Naive thymus-derived CD8-positive, alpha-beta T cell (primary cell): Measurements from ENCODE around the gene JAZF1. TPM values are rescaled to one million over a fixed set of nuclear protein-coding genes. Genes with fewer than 3 reads are reported as not detected.

ENCODE experiments used
- ATAC-seq, 2 donors: fragments of 150-1000 bp; cut with Tn5 transposase in 1 of 2; sonication (Bioruptor Pico), chemical (Tn5 transposase) in 1 of 2; 1 replicate in 1 of 2; 2 replicates in 1 of 2; pipeline ENCODE4 v1.10.0; 2021; ENCODE audit warnings: mild to moderate bottlenecking in 2 of 2, moderate library complexity in 2 of 2
- POLR2A ChIA-PET: fragments of 350-600 bp; sonication (Branson Sonifier 250); formaldehyde crosslinking; loops from one replicate; lab custom pipeline; 2021; ENCODE audit warnings: antibody characterized with exemption; lab: Charles Lee
- DNase-seq, 10 donors: peaks; one replicate each; pipeline versions ENCODE4 v3.0.0 to v3.0.0-alpha.2; 2020 to 2022
- H3K27ac Mint-ChIP-seq, 10 donors: one replicate each; pipeline ENCODE4 v1.8.0; 2020 to 2022; ENCODE audit warnings: mild to moderate bottlenecking in 10 of 10, mixed read lengths in 10 of 10, moderate library complexity in 4 of 10, inconsistent platforms in 1 of 10
- H3K27me3 Mint-ChIP-seq, 5 donors: one replicate each; pipeline ENCODE4 v1.8.0; 2021 to 2022; ENCODE audit warnings: mixed read lengths in 5 of 5
- H3K36me3 Mint-ChIP-seq, 3 donors: one replicate each; pipeline ENCODE4 v1.8.0; 2020 to 2022; ENCODE audit warnings: mixed read lengths in 3 of 3, mild to moderate bottlenecking in 2 of 3, inconsistent platforms in 1 of 3
- H3K4me1 Mint-ChIP-seq, 4 donors: one replicate each; pipeline ENCODE4 v1.8.0; 2021 to 2022; ENCODE audit warnings: mixed read lengths in 4 of 4
- H3K4me3 Mint-ChIP-seq, 10 donors: one replicate each; pipeline ENCODE4 v1.8.0; 2020 to 2022; ENCODE audit warnings: mild to moderate bottlenecking in 10 of 10, mixed read lengths in 10 of 10, moderate library complexity in 6 of 10, inconsistent platforms in 1 of 10
- H3K9me3 Mint-ChIP-seq, 9 donors: one replicate each; pipeline ENCODE4 v1.8.0; 2020 to 2022; ENCODE audit warnings: mixed read lengths in 9 of 9, mild to moderate bottlenecking in 3 of 9, inconsistent platforms in 1 of 9, moderate library complexity in 1 of 9
- polyA plus RNA-seq, 3 donors: library from polyadenylated mRNA; unstranded; fragments of 300-500 nt; fragmentation: Illumina TruSeq; gene quantifications; one replicate each; pipeline ENCODE4 v1.2.3, GENCODE V29; 2021
- total RNA-seq, 8 experiments: library from RNA in 2 of 8; stranded (reverse) in 2 of 8; gene quantifications; one replicate each; pipeline ENCODE4 v1.2.3 and lab custom pipeline; 2021 to 2026

JAZF1 gene
- total and polyA plus RNA-seq, 5 experiments from 2014 or later, result 1.4 to 8.6 (median 3.6) TPM

DNA sequence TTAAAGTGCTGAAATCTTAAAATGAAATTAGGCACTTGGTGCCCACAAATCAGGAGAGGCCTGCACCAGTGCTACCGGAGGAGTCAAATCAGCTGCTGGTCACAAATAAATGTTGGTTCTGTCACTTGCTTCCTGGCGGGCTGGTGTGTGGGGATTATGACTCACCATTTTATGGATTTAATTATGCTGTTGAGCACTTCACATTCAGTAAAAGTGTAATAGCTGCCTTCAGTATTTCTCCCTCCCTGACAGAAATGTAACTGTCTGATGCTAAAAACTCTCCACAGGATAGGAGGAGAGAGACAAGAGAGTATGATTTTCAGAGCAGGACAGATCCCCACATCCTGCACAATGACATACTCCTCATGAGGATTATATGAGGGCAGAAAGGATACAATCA, 186.0 kb downstream of the JAZF1 start:
- no peaks in the 10 kb centered on the region for H3K27me3 Mint-ChIP-seq
- no peak overlapping the region for H3K27ac Mint-ChIP-seq
- DNase-seq (no peak), ATAC-seq (no peak)
- POLR2A ChIA-PET, result no interaction called here
- H3K4me1 Mint-ChIP-seq, result peaks cover 0 to 33% (median 4%) of the 10 kb centered on the region in 4 donors
- peaks cover 0 to 11% (median 0%) of the 10 kb centered on the region in 3 donors for H3K36me3 Mint-ChIP-seq
- peaks cover 0 to under 1% (median 0%) of the 10 kb centered on the region in 9 donors for H3K9me3 Mint-ChIP-seq
- no peak overlapping the region for H3K4me3 Mint-ChIP-seq

DNA sequence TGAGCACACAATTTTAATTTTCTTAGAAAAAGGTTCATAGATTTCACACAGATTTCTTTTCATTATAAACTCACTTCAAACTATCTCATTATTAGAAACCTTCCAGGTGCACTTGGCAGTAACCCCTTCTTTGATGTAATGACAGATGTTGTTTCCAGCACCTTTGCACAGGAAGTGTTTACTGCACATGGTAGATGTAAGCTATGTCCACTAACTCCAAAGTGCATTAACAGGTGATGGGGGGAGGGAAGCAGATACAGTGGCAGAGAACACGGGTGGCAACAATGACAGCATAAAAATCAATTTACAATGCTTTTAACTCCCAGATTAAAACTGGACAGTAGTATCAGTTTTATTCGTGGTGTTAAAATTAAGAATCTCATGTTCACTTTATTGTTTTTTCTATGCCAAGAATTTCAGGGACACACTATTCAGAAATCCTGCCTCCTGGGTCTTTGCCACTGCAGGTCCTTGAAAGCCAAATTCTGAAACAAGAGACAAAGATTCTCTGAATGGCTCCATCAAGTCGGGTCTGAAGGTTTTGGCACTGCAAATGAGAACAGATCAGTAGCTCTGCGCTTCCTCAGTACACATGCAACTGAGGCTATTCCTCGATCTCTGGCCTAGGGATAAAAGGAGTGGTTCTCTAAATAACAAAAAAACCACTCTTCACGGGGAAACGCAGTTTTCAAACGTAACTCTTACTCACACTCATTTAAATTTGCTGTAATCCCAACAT, 187.7 kb downstream of the JAZF1 start:
- no peak for DNase-seq
- no peak for ATAC-seq
- peaks cover 0 to 23% (median 4%) of the 10 kb centered on the region in 4 donors for H3K4me1 Mint-ChIP-seq
- no peaks in the 10 kb centered on the region for H3K27me3 Mint-ChIP-seq
- peaks cover 0 to 17% (median 5%) of the 10 kb centered on the region in 3 donors for H3K36me3 Mint-ChIP-seq
- no peak overlapping the region for H3K27ac Mint-ChIP-seq
- peaks cover 0 to 14% (median 5%) of the 10 kb centered on the region in 9 donors for H3K9me3 Mint-ChIP-seq
- H3K4me3 Mint-ChIP-seq, result no peak overlapping the region
- POLR2A ChIA-PET, result no interaction called here

DNA sequence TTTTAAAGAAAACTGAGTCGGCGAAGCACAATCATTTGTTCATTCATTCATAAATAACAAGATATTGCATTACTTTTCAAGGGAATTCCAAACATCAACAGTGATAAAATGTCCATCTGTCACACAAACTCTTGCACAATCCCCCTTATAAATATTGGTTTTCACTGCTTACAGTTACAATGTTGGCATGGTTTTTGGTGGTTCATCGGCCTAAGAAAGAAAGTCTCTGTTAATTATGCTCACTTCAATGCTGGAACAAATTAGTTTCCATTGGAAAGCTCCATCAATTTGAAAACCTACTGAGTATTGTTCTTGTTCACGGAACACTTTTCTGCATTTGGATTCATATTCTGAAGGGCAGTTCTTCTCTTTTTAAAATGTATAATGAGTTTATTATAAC, 188.5 kb downstream of the JAZF1 start:
- ATAC-seq (no peak), DNase-seq (no peak)
- H3K36me3 Mint-ChIP-seq, result peaks cover 0 to 16% (median 5%) of the 10 kb centered on the region in 3 donors
- H3K27me3 Mint-ChIP-seq, result no peaks in the 10 kb centered on the region
- peaks cover 0 to 20% (median 3%) of the 10 kb centered on the region in 4 donors for H3K4me1 Mint-ChIP-seq
- no peak overlapping the region for H3K4me3 Mint-ChIP-seq
- H3K9me3 Mint-ChIP-seq, result peaks cover 0 to 19% (median 6%) of the 10 kb centered on the region in 9 donors
- POLR2A ChIA-PET, result no interaction called here
- H3K27ac Mint-ChIP-seq, result no peak overlapping the region

DNA sequence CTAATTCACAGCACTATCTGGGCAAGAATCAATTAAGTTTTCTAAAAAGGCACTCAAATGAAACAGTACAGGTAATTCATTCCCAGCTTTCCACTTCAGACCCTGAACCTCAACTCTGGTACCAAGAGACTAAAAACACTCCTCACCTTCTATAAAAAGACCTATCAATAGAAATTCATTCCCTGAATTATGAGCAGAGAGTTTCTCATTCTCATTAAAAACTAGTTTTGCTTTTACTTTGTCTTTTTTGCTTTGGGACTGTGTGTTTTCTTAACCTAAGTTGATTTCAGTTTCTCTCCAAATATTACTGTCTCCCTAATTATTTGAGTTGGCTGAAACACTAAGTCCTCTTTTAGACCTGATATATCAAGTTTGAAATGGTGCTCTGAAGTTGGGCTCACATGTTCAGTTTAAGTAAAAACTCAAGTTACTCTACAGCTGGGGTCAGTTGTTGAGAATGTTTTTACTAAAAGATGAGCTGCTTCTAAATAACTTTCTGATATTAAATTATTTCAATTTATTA, 189.5 kb downstream of the JAZF1 start:
- Mint-ChIP-seq H3K27me3 (no peaks in the 10 kb centered on the region), H3K27ac (peak overlapping the region in 2 of 10 donors; percentile 21 to 25)
- no peak for DNase-seq

DNA sequence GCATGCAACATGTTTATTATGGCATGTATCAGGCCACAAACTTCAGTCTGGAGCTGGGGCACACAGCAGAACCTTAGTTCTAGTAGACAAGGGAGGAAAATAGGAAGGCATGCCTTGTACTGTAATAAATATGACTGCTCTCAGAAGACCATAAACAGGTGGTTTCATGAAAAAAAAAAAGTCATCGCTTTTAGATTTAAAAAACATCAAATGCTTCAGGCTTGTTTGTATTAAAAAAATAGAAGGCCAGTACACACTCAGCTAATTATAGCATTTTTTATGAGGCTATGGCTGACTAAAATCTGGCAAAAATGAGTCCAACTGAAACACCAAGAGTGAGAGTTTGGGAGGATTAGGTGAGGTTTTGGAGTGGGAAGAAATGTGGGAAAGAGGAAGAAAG, 204.1 kb downstream of the JAZF1 start:
- Mint-ChIP-seq H3K9me3 (peaks cover 0 to 24% (median 11%) of the 10 kb centered on the region in 9 donors), H3K27me3 (no peaks in the 10 kb centered on the region), H3K27ac (no peak overlapping the region), H3K4me1 (peaks cover 17 to 21% (median 19%) of the 10 kb centered on the region in 4 donors), H3K36me3 (peaks cover 0 to 16% (median 15%) of the 10 kb centered on the region in 3 donors), H3K4me3 (no peak overlapping the region)
- POLR2A ChIA-PET, result interaction anchor here (1.0 kb wide), 1 partner anchor 23 kb away, joined by 3 read pairs; no protein-coding TSS in a partner anchor
- no peak for DNase-seq
- no peak for ATAC-seq

More for the DNA sequence above, 189.5 kb downstream of the JAZF1 start:
- POLR2A ChIA-PET, result no interaction called here
- Mint-ChIP-seq H3K4me3 (no peak overlapping the region), H3K4me1 (peaks cover 0 to 13% (median 2%) of the 10 kb centered on the region in 4 donors), H3K36me3 (peaks cover 0 to 15% (median 5%) of the 10 kb centered on the region in 3 donors), H3K9me3 (peaks cover 0 to 19% (median 7%) of the 10 kb centered on the region in 9 donors)
- ATAC-seq, result no peak

DNA sequence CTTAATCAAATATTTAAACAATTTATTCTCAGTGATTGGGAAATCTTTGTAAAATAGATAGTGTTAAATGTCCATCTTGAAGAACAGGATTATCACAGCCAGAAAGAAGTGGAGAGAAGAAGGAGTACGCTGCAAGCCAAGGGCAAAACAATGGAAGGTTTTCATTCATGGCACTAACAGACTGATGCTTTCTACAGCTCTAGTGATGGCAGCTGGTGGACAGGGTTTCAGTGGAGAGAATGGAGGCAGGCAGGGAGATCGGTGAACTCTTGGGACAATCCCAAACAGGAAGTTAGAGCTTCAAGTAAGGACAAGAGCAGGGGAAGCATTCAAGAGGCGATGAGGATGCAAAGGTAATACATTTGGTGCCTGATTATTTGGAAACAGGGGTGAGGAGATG, 207.0 kb downstream of the JAZF1 start:
- ATAC-seq, result no peak
- Mint-ChIP-seq H3K27ac (peak overlapping the region in 5 of 10 donors; percentile 31 to 91 (median 62)), H3K4me1 (peaks cover 19 to 29% (median 25%) of the 10 kb centered on the region in 4 donors), H3K36me3 (peaks cover 0 to 22% (median 15%) of the 10 kb centered on the region in 3 donors), H3K9me3 (peaks cover 0 to 27% (median 11%) of the 10 kb centered on the region in 9 donors), H3K4me3 (peak overlapping the region in 1 of 10 donors; percentile 15), H3K27me3 (no peaks in the 10 kb centered on the region)
- POLR2A ChIA-PET, result interaction anchor here (0.6 kb wide), 1 partner anchor 101 kb away, joined by 4 read pairs; no protein-coding TSS in a partner anchor
- DNase-seq, result no peak

DNA sequence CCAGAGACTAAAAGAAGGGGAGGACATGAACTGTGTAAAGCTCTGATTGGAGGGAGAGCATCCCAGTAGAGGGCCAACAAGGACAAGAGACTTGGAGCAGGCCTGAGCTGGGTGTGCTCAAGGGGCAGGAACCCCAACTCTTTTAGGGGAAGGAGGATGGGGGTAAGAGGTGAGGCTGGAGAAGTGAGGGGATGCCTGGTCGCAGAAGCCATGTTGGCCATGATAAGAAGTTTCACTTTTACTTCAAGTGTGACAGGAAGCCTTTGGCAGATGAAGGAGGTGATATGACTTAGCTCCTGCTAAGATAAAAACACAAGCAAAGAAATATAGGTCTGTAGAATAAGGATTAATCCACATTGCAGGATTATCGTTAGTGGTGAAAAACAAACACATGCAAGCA, 208.3 kb downstream of the JAZF1 start:
- ATAC-seq (peak; percentile 56 to 78), DNase-seq (peak in 3 of 10 donors; percentile 15 to 30 (median 29))
- POLR2A ChIA-PET, result interaction anchor here (0.6 to 2.6 kb wide), 2 partner anchors 19 to 1800 kb away, joined by 3 to 9 read pairs; no protein-coding TSS in a partner anchor
- Mint-ChIP-seq H3K4me3 (peak overlapping the region; percentile 55 to 85 (median 78)), H3K9me3 (peaks cover 0 to 14% (median 7%) of the 10 kb centered on the region in 9 donors), H3K27ac (peak overlapping the region; percentile 56 to 93 (median 79)), H3K27me3 (no peaks in the 10 kb centered on the region), H3K36me3 (peaks cover 0 to 14% (median 10%) of the 10 kb centered on the region in 3 donors), H3K4me1 (peaks cover 19 to 29% (median 25%) of the 10 kb centered on the region in 4 donors)

DNA sequence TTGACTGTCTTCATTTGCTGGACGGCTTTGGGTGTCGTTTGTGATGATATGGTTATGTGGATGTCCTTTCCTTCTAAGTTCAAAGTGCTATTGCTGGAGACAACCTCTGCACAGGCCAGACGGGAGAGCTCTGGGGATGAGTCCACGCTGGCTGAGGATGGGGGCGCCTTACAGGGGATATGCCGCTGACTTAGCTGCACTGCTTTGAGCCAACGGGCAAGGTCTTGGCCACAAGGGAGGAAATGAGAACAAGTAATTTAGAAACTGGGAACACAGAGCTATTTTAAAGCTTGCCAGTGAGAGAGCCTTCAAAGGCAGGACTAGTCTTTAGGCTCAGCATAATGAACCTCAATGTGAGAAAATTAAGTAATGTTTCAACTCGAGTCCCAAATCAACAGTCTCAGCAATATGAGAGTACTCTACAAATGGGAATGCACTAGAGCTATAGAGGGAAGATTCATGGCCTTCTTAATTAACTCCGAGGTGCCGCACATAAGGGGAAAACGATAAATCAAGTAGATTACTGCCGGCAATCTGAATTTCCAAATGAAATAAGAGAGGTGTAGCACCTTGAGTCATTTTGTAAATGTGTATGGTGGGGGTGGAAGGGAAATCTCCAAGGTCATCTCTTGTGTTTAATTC, 209.3 kb downstream of the JAZF1 start:
- Mint-ChIP-seq H3K27me3 (no peaks in the 10 kb centered on the region), H3K27ac (peak overlapping the region in 7 of 10 donors; percentile 5 to 93 (median 72)), H3K4me3 (peak overlapping the region in 4 of 10 donors; percentile 3 to 74 (median 27)), H3K9me3 (peaks cover 0 to 11% (median 0%) of the 10 kb centered on the region in 9 donors), H3K4me1 (peaks cover 19 to 38% (median 25%) of the 10 kb centered on the region in 4 donors), H3K36me3 (peaks cover 0 to 6% (median under 1%) of the 10 kb centered on the region in 3 donors)
- DNase-seq (no peak), ATAC-seq (no peak)
- POLR2A ChIA-PET, result interaction anchor here (2.6 kb wide), 1 partner anchor 18 kb away, joined by 9 read pairs; no protein-coding TSS in a partner anchor

DNA sequence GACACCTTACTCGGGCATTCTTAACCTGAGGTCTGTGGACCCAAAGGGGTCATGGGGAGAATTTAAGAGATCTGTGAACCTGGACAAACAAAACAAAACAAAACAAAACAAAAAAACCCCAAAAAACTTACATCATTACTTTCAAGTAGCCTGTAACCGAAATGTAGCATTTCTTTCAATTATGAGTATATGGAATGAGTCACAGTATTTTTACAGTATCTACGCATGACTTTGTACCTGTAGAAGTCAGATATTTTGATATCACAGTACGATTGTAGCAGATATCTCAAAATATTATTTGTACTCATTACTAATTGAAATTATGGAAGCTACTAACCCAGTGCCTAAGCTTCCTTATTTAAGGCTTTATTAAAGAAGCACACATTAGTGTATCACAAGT, 210.2 kb downstream of the JAZF1 start:
- peaks cover 19 to 45% (median 25%) of the 10 kb centered on the region in 4 donors for H3K4me1 Mint-ChIP-seq

DNA sequence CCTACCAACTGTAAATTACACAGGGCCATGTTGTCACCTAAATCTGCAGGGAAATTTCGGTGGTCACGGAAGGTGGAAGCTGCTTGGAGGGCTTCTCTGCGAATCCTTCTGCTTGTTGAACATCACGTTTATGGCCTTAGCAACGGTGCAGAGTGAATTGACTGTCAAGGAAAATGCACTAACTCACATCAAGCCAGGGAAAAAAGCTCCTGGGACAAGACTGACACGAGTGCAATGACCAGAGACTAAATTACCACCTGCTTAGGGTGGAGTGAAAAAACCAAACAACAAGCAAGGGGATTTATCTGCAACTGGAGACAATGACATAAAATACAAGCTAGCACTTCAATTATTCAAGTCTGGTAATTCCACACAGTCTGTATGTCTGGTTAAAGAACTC, 211.2 kb downstream of the JAZF1 start:
- Mint-ChIP-seq H3K4me1 (peaks cover 19 to 42% (median 23%) of the 10 kb centered on the region in 4 donors), H3K27me3 (no peaks in the 10 kb centered on the region), H3K36me3 (peaks cover 0 to 8% (median 2%) of the 10 kb centered on the region in 3 donors), H3K4me3 (no peak overlapping the region), H3K9me3 (peaks cover 0 to 11% (median 0%) of the 10 kb centered on the region in 9 donors), H3K27ac (peak overlapping the region in 1 of 10 donors; percentile 3)
- DNase-seq (no peak), ATAC-seq (no peak)
- POLR2A ChIA-PET, result no interaction called here

More for the DNA sequence above, 210.2 kb downstream of the JAZF1 start:
- ATAC-seq (no peak), DNase-seq (no peak)
- Mint-ChIP-seq H3K27ac (no peak overlapping the region), H3K4me3 (no peak overlapping the region), H3K9me3 (peaks cover 0 to 11% (median 0%) of the 10 kb centered on the region in 9 donors), H3K36me3 (peaks cover 0 to 5% (median 2%) of the 10 kb centered on the region in 3 donors), H3K27me3 (no peaks in the 10 kb centered on the region)
- POLR2A ChIA-PET, result interaction anchor here (2.6 kb wide), 1 partner anchor 17 kb away, joined by 9 read pairs; no protein-coding TSS in a partner anchor

DNA sequence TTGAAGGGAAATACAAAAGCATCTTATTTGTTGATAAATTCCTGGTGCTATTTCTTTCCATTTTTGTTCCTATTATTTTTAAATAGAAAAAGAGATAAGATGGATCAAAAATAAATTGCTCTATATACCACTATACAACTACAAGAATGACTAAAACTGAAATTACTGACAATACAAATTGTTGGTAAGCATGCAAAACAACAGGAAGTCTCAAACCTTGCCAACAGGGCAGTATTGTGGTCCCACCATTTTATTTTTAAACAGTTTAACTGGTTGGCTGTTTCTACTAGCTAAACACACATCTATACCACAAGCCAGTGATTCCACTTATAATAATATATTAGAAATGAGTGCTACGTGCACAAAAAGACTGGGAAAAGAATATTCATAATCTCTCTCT, 213.0 kb downstream of the JAZF1 start:
- DNase-seq, result no peak
- Mint-ChIP-seq H3K9me3 (peaks cover 0 to 11% (median 0%) of the 10 kb centered on the region in 9 donors), H3K27me3 (no peaks in the 10 kb centered on the region), H3K4me1 (peaks cover 8 to 34% (median 16%) of the 10 kb centered on the region in 4 donors), H3K4me3 (no peak overlapping the region), H3K36me3 (peaks cover 0 to 8% (median 2%) of the 10 kb centered on the region in 3 donors), H3K27ac (no peak overlapping the region)
- ATAC-seq, result no peak
- POLR2A ChIA-PET, result no interaction called here

DNA sequence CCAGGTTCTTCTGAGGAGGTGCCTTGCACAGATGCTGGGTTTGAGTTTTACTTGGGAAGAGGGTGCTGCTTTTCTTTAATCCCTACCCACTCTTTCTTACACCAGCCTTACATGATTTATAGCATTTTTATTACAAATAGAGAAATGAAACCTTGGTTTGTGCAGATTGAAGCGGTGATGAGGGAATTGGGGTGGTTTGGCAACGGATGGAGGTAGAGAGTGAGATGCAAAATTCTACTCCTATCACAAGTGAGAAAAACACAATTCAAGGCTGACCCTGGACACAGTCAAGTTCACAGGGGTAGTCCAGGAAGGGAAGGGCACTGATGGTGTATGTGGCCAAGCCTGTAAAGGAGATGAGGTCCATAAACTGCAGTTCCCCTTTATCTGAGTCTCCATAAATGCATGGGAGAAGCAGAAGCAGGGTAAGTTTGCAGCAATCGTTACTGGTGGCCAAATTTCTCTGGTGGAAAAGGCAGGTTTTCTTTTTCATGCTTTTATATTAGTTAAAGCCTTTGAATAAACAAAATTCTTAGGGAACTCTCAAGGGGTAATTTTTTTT, 214.3 kb downstream of the JAZF1 start:
- Mint-ChIP-seq H3K4me1 (peaks cover 0 to 24% (median 4%) of the 10 kb centered on the region in 4 donors), H3K27me3 (no peaks in the 10 kb centered on the region), H3K4me3 (no peak overlapping the region), H3K27ac (no peak overlapping the region), H3K9me3 (peaks cover 0 to 4% (median 0%) of the 10 kb centered on the region in 9 donors), H3K36me3 (peaks cover 0 to 8% (median 2%) of the 10 kb centered on the region in 3 donors)
- ATAC-seq (no peak), DNase-seq (no peak)
- POLR2A ChIA-PET, result no interaction called here
